GM12878 (cell line): Measurements from ENCODE around the gene ADISSP. TPM values are rescaled to one million over a fixed set of nuclear protein-coding genes. Genes with fewer than 3 reads are reported as not detected.

Experiments
- BCLAF1 ChIP-seq: fragments of 450-650 bp; IDR thresholded peaks from 2 replicates; pipeline ENCODE4 v1.6.1; 2017; ENCODE audit warnings: antibody characterized with exemption, mild to moderate bottlenecking, moderate library complexity
- E2F4 ChIP-seq: IDR thresholded peaks from 2 replicates; pipeline ENCODE4 v1.6.1; 2012; ENCODE audit warnings: low read depth, low read length, improper control_type of control experiment
- HDGF ChIP-seq: fragments of 450-650 bp; IDR thresholded peaks from 2 replicates; pipeline ENCODE4 v1.6.1; 2016; ENCODE audit warnings: antibody characterized with exemption
- KAT2A ChIP-seq: conservative IDR thresholded peaks from 2 replicates; pipeline ENCODE4 v1.6.1; 2011; ENCODE audit warnings: low read depth, low read length; ENCODE audit not compliant: control insufficient read depth
- MLLT1 ChIP-seq: fragments of 450-650 bp; IDR thresholded peaks from 2 replicates; pipeline ENCODE4 v1.6.1; 2016; ENCODE audit warnings: mild to moderate bottlenecking
- SMARCA5 ChIP-seq: fragments of 450-650 bp; IDR thresholded peaks from 2 replicates; pipeline ENCODE4 v1.6.1; 2017; ENCODE audit warnings: mild to moderate bottlenecking
- ZNF207 ChIP-seq: fragments of 450-650 bp; IDR thresholded peaks from 2 replicates; pipeline ENCODE4 v1.6.1; 2014; ENCODE audit warnings: antibody characterized with exemption, mild to moderate bottlenecking, borderline replicate concordance
- ZNF217 ChIP-seq: fragments of 450-650 bp; IDR thresholded peaks from 2 replicates; pipeline ENCODE4 v1.6.1; 2017; ENCODE audit warnings: antibody characterized with exemption, mild to moderate bottlenecking
- polyA plus RNA-seq, 11 experiments: library from polyadenylated mRNA; depleted of rRNA in 4 of 11; unstranded in 6 of 11; stranded (reverse) in 5 of 11; fragments of >200 nt; fragmentation: Nextera tagmentation in 4 of 11; fragmentation: Illumina TruSeq in 1 of 11; extraction: Ambion mirVana in 4 of 11; extraction: Trizol in 1 of 11; gene quantifications; 1 replicate in 1 of 11; 2 replicates in 10 of 11; pipeline versions ENCODE4 v1.2.1 to v1.2.3, GENCODE V29; 2011 to 2016; ENCODE audit warnings: inconsistent platforms in 2 of 11, missing spikeins in 2 of 11, low read depth in 1 of 11
- total RNA-seq, 4 experiments: library from RNA; depleted of rRNA in 3 of 4; stranded (reverse); fragments of >200 nt in 3 of 4; fragmentation: Illumina TruSeq in 1 of 4; extraction: Trizol in 1 of 4; gene quantifications; 2 replicates each; pipeline versions ENCODE4 v1.2.1 to v1.2.3, GENCODE V29; 2013 to 2021
- TF ChIP-seq, protein P1 (sequence below): fragments of 150-350 bp; IDR thresholded peaks from 2 replicates; pipeline ENCODE4 v1.6.1; 2014; ENCODE audit warnings: mild to moderate bottlenecking, low read depth, low read length
- TF ChIP-seq, protein P2 (sequence below): fragments of 150-350 bp; IDR thresholded peaks from 2 replicates; pipeline ENCODE4 v1.6.1; 2016; ENCODE audit warnings: low read depth, low read length

The ADISSP gene
- total and polyA plus RNA-seq, 10 of the 15 experiments (the other 5 are each of a cell fraction or from before 2014, with no cell fraction given): 0.80 to 96.3 (median 38.6) TPM

DNA sequence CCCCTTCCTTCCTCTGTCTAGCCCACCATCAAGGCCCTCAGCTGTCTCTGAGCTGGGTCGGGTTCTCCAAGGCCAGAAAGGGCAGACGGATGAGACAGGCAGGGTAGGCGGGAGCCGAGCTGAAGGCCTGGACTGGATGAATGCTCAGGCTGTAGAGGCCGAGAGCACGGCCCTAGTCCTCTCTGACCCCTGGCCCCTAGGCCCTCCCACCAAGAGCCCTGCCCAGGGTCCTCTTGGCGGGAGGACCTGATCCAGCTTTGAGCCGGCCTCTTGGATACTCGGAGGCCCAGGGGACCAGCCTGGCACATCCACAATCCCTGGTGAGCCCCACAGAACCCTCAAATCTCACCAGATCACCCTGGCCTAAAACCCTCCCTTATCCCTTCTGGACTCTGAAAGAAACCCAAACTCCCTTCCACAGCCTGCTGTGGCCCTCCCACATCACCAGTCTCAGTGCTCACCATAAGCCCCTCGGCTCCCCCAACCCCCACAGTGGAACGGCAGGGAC is 8.2 kb downstream of the ADISSP start (continued):
- no peak for TF ChIP-seq KAT2A
- TF ChIP-seq ZNF217: no peak
- no peak for TF ChIP-seq BCLAF1
- TF ChIP-seq E2F4: no peak
- TF ChIP-seq, protein P1, sequence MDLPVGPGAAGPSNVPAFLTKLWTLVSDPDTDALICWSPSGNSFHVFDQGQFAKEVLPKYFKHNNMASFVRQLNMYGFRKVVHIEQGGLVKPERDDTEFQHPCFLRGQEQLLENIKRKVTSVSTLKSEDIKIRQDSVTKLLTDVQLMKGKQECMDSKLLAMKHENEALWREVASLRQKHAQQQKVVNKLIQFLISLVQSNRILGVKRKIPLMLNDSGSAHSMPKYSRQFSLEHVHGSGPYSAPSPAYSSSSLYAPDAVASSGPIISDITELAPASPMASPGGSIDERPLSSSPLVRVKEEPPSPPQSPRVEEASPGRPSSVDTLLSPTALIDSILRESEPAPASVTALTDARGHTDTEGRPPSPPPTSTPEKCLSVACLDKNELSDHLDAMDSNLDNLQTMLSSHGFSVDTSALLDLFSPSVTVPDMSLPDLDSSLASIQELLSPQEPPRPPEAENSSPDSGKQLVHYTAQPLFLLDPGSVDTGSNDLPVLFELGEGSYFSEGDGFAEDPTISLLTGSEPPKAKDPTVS: no peak
- no peak for TF ChIP-seq HDGF
- TF ChIP-seq, protein P2, sequence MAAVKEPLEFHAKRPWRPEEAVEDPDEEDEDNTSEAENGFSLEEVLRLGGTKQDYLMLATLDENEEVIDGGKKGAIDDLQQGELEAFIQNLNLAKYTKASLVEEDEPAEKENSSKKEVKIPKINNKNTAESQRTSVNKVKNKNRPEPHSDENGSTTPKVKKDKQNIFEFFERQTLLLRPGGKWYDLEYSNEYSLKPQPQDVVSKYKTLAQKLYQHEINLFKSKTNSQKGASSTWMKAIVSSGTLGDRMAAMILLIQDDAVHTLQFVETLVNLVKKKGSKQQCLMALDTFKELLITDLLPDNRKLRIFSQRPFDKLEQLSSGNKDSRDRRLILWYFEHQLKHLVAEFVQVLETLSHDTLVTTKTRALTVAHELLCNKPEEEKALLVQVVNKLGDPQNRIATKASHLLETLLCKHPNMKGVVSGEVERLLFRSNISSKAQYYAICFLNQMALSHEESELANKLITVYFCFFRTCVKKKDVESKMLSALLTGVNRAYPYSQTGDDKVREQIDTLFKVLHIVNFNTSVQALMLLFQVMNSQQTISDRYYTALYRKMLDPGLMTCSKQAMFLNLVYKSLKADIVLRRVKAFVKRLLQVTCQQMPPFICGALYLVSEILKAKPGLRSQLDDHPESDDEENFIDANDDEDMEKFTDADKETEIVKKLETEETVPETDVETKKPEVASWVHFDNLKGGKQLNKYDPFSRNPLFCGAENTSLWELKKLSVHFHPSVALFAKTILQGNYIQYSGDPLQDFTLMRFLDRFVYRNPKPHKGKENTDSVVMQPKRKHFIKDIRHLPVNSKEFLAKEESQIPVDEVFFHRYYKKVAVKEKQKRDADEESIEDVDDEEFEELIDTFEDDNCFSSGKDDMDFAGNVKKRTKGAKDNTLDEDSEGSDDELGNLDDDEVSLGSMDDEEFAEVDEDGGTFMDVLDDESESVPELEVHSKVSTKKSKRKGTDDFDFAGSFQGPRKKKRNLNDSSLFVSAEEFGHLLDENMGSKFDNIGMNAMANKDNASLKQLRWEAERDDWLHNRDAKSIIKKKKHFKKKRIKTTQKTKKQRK: no peak
- no peak for TF ChIP-seq MLLT1
- TF ChIP-seq ZNF207: no peak
- TF ChIP-seq SMARCA5: no peak
- TF ChIP-seq, all 136 proteins: peak for 0
